CD14-positive monocyte (primary cell): Measurements from ENCODE around the gene PTMS. TPM values are rescaled to one million over a fixed set of nuclear protein-coding genes. Genes with fewer than 3 reads are reported as not detected.
A peak's percentile ranks its signal among the peaks of the same experiment; 100 is the strongest.

Source experiments
- DNase-seq, 3 donors: peaks; one replicate each; pipeline ENCODE4 v3.0.0-alpha.2; 2011 to 2022
- H2AFZ ChIP-seq: 2 replicates; pipeline ENCODE4 v1.6.0; 2012; ENCODE audit warnings: mild to moderate bottlenecking, low read depth, low read length, inconsistent platforms; ENCODE audit not compliant: insufficient read depth, poor library complexity, severe bottlenecking
- H3K27ac ChIP-seq, 2 donors: 1 replicate in 1 of 2; 2 replicates in 1 of 2; pipeline ENCODE4 v1.5.1; 2012 to 2013; ENCODE audit warnings: low read length in 2 of 2, control low read depth in 1 of 2, inconsistent platforms in 1 of 2, low read depth in 1 of 2, mild to moderate bottlenecking in 1 of 2
- H3K27me3 ChIP-seq, 2 donors: one replicate each; pipeline versions ENCODE4 v1.6.0 to v1.6.1; 2011 to 2013; ENCODE audit warnings: low read length in 2 of 2; ENCODE audit not compliant: control insufficient read depth in 2 of 2, insufficient read depth in 2 of 2
- H3K36me3 ChIP-seq, 2 donors: replicated peaks in 1 of 2; 1 replicate in 1 of 2; 2 replicates in 1 of 2; pipeline versions ENCODE4 v1.5.1 to v1.6.1; 2012 to 2013; ENCODE audit warnings: low read length in 2 of 2, control low read depth in 1 of 2, inconsistent platforms in 1 of 2, mild to moderate bottlenecking in 1 of 2; ENCODE audit not compliant: insufficient read depth in 2 of 2, control insufficient read depth in 1 of 2
- H3K4me1 ChIP-seq, 2 donors: 1 replicate in 1 of 2; 2 replicates in 1 of 2; pipeline versions ENCODE4 v1.5.1 to v1.6.1; 2012 to 2013; ENCODE audit warnings: low read length in 2 of 2, control low read depth in 1 of 2, inconsistent platforms in 1 of 2, mild to moderate bottlenecking in 1 of 2, moderate library complexity in 1 of 2; ENCODE audit not compliant: insufficient read depth in 2 of 2, control insufficient read depth in 1 of 2
- H3K4me2 ChIP-seq: replicated peaks from 2 replicates; pipeline ENCODE3; 2012; ENCODE audit warnings: low read length, moderate library complexity, mild to moderate bottlenecking; ENCODE audit not compliant: poor library complexity, severe bottlenecking; ENCODE audit errors: extremely low read depth
- H3K4me3 ChIP-seq, 3 experiments: fragments of 200-600 bp in 1 of 3; sonication (generic) in 1 of 3; replicated peaks in 1 of 3; 1 replicate in 2 of 3; 2 replicates in 1 of 3; pipeline ENCODE4 v1.5.1; 2011 to 2013; ENCODE audit warnings: low read length in 3 of 3, mild to moderate bottlenecking in 3 of 3, control low read depth in 2 of 3, low read depth in 2 of 3, inconsistent platforms in 1 of 3, moderate library complexity in 1 of 3
- H3K79me2 ChIP-seq: 2 replicates; pipeline ENCODE4 v1.6.0; 2012; ENCODE audit warnings: mild to moderate bottlenecking, control low read depth, inconsistent platforms, low read length, moderate library complexity; ENCODE audit not compliant: insufficient read depth
- H3K9ac ChIP-seq: 2 replicates; pipeline ENCODE4 v1.6.0; 2017; ENCODE audit warnings: low read length, mild to moderate bottlenecking; ENCODE audit not compliant: insufficient read depth, poor library complexity, severe bottlenecking
- H3K9me3 ChIP-seq, 2 donors: replicated peaks in 1 of 2; 1 replicate in 1 of 2; 2 replicates in 1 of 2; pipeline versions ENCODE4 v1.5.1 to v1.6.1; 2012 to 2013; ENCODE audit warnings: low read length in 2 of 2, control low read depth in 1 of 2; ENCODE audit not compliant: control insufficient read depth in 1 of 2, insufficient read depth in 1 of 2
- H4K20me1 ChIP-seq: 2 replicates; pipeline ENCODE4 v1.6.0; 2012; ENCODE audit warnings: mild to moderate bottlenecking, low read length, control low read depth, moderate library complexity; ENCODE audit not compliant: insufficient read depth
- H3K27ac Mint-ChIP-seq, 7 donors: one replicate each; pipeline ENCODE4 v1.8.0; 2020; ENCODE audit warnings: mild to moderate bottlenecking in 7 of 7, mixed read lengths in 7 of 7, moderate library complexity in 6 of 7, inconsistent platforms in 2 of 7
- H3K27me3 Mint-ChIP-seq, 3 donors: one replicate each; pipeline ENCODE4 v1.8.0; 2021 to 2022; ENCODE audit warnings: low read depth in 3 of 3, mild to moderate bottlenecking in 3 of 3, mixed read lengths in 3 of 3, moderate library complexity in 3 of 3, inconsistent platforms in 1 of 3
- H3K36me3 Mint-ChIP-seq, 2 donors: one replicate each; pipeline ENCODE4 v1.8.0; 2020; ENCODE audit warnings: mixed read lengths in 2 of 2, inconsistent platforms in 1 of 2, mild to moderate bottlenecking in 1 of 2
- H3K4me1 Mint-ChIP-seq: one replicate; pipeline ENCODE4 v1.8.0; 2020; ENCODE audit warnings: mild to moderate bottlenecking, mixed read lengths
- H3K4me3 Mint-ChIP-seq, 2 donors: one replicate each; pipeline ENCODE4 v1.8.0; 2020; ENCODE audit warnings: mild to moderate bottlenecking in 2 of 2, mixed read lengths in 2 of 2, moderate library complexity in 1 of 2
- H3K9me3 Mint-ChIP-seq, 7 donors: one replicate each; pipeline ENCODE4 v1.8.0; 2020 to 2022; ENCODE audit warnings: mixed read lengths in 7 of 7, mild to moderate bottlenecking in 6 of 7, moderate library complexity in 6 of 7, inconsistent platforms in 2 of 7
- CTCF ChIP-seq: fragments of 200-600 bp; IDR thresholded peaks from one replicate; pipeline ENCODE4 v1.8.0; 2022; ENCODE audit warnings: antibody characterized with exemption, mild to moderate bottlenecking
- WGBS: methylation state at CpG from one replicate; pipeline ENCODE4 v1.1.5; 2013; ENCODE audit warnings: missing lambda C conversion rate; ENCODE audit not compliant: insufficient coverage; 5-methylcytosine and 5-hydroxymethylcytosine counted together
- intact Hi-C, 2 donors: fragments of 100-400 bp; cut with micrococcal nuclease; formaldehyde crosslinking; loops; one replicate each; pipeline versions ENCODE4 v1.15.0 to v1.15.1; 2023
- polyA plus RNA-seq, 3 donors: library from polyadenylated mRNA; depleted of rRNA in 1 of 3; unstranded in 2 of 3; stranded (reverse) in 1 of 3; fragments of 300-500 nt in 2 of 3; fragments of >200 nt in 1 of 3; fragmentation: Illumina TruSeq in 2 of 3; gene quantifications; 1 replicate in 2 of 3; 2 replicates in 1 of 3; pipeline ENCODE4 v1.2.3, GENCODE V29; 2012 to 2021

The PTMS gene
- polyA plus RNA-seq, 3 donors, result 2.4 to 9.7 (median 2.6) TPM

GRCh38 chr12:6769666-6770065, 3.5 kb downstream of the PTMS start:
- no peak overlapping the region for H3K27ac Mint-ChIP-seq

GRCh38 chr12:6770094-6770493, 3.9 kb downstream of the PTMS start:
- Histone ChIP-seq H3K27me3 (peaks cover 25 to 69% of the 10 kb centered on the region in 2 donors), H4K20me1 (no peaks in the 10 kb centered on the region), H3K9ac (no peak overlapping the region), H2AFZ (no peak overlapping the region), H3K79me2 (no peaks in the 10 kb centered on the region), H3K36me3 (no peaks in the 10 kb centered on the region), H3K4me3 (no peak overlapping the region), H3K4me1 (peaks cover 38 to 59% of the 10 kb centered on the region in 2 donors), H3K4me2 (no peak overlapping the region), H3K9me3 (peaks cover 0 to 17% of the 10 kb centered on the region in 2 donors), H3K27ac (no peak overlapping the region)
- intact Hi-C loops, result no loop called here
- Mint-ChIP-seq H3K36me3 (peaks cover 8 to 24% of the 10 kb centered on the region in 2 donors), H3K27ac (no peak overlapping the region), H3K27me3 (peaks cover 60 to 82% (median 78%) of the 10 kb centered on the region in 3 donors), H3K4me3 (no peak overlapping the region), H3K9me3 (peaks cover 0 to 14% (median 5%) of the 10 kb centered on the region in 7 donors), H3K4me1 (peaks cover 57% of the 10 kb centered on the region)
- no CpG with 5 or more reads among the region's 12 CpGs for WGBS
- DNase-seq, result no peak
- no peak for TF ChIP-seq CTCF

More at GRCh38 chr12:6769666-6770065, 3.5 kb downstream of the PTMS start:
- H3K27me3 Mint-ChIP-seq, result peaks cover 59 to 81% (median 77%) of the 10 kb centered on the region in 3 donors
- Histone ChIP-seq H3K79me2 (no peaks in the 10 kb centered on the region), H3K9me3 (peaks cover 0 to 16% of the 10 kb centered on the region in 2 donors), H3K27ac (no peak overlapping the region), H3K4me3 (no peak overlapping the region), H2AFZ (no peak overlapping the region), H3K36me3 (no peaks in the 10 kb centered on the region), H3K9ac (no peak overlapping the region), H4K20me1 (no peaks in the 10 kb centered on the region), H3K27me3 (peaks cover 30 to 69% of the 10 kb centered on the region in 2 donors), H3K4me1 (peaks cover 42 to 62% of the 10 kb centered on the region in 2 donors), H3K4me2 (no peak overlapping the region)
- 0% methylated on average over 2 of the region's 4 CpGs for WGBS
- H3K36me3 Mint-ChIP-seq, result peaks cover 8 to 22% of the 10 kb centered on the region in 2 donors
- peak overlapping the region in 1 of 2 donors; percentile 11 for H3K4me3 Mint-ChIP-seq
- intact Hi-C loops, result no loop called here
- H3K4me1 Mint-ChIP-seq, result peaks cover 60% of the 10 kb centered on the region
- no peak for TF ChIP-seq CTCF
- H3K9me3 Mint-ChIP-seq, result peaks cover 0 to 12% (median 6%) of the 10 kb centered on the region in 7 donors
- DNase-seq, result no peak
